H1 (cell line): ENCODE data around the gene ACAP2. TPM values are rescaled to one million over a fixed set of nuclear protein-coding genes. Genes with fewer than 3 reads are reported as not detected.

Source experiments
- CHD1 ChIP-seq: IDR thresholded peaks from 2 replicates; pipeline ENCODE4 v1.6.1; 2012; ENCODE audit warnings: low read depth, low read length, improper control_type of control experiment
- EZH2 ChIP-seq: fragments of 200-600 bp; sonication (generic); IDR thresholded peaks from 2 replicates; pipeline ENCODE4 v1.7.1; 2012; ENCODE audit warnings: low read depth, mild to moderate bottlenecking, moderate library complexity, low read length, inconsistent platforms; ENCODE audit not compliant: severe bottlenecking
- KDM4A ChIP-seq: IDR thresholded peaks from one replicate; pipeline ENCODE4 v1.7.1; 2012; ENCODE audit warnings: low read depth, mild to moderate bottlenecking, moderate library complexity, low read length, inconsistent platforms; ENCODE audit not compliant: severe bottlenecking
- NANOG ChIP-seq: IDR thresholded peaks from 2 replicates; pipeline ENCODE4 v1.6.1; 2011; ENCODE audit warnings: low read length, low read depth, mild to moderate bottlenecking, inconsistent platforms; ENCODE audit not compliant: insufficient read depth, poor library complexity, severe bottlenecking
- SP2 ChIP-seq: IDR thresholded peaks from 2 replicates; pipeline ENCODE4 v1.6.1; 2012; ENCODE audit warnings: mild to moderate bottlenecking, low read length, inconsistent platforms
- SUZ12 ChIP-seq: fragments of 200-600 bp; sonication (generic); IDR thresholded peaks from 2 replicates; pipeline ENCODE4 v1.6.1; 2012; ENCODE audit warnings: mild to moderate bottlenecking, inconsistent platforms, low read length, moderate library complexity, mixed read lengths
- TCF12 ChIP-seq: IDR thresholded peaks from 2 replicates; pipeline ENCODE4 v1.6.1; 2011; ENCODE audit warnings: low read depth, mild to moderate bottlenecking, low read length
- polyA plus RNA-seq, 7 experiments: library from polyadenylated mRNA; depleted of rRNA in 3 of 7; stranded (reverse) in 5 of 7; unstranded in 2 of 7; fragments of >200 nt in 5 of 7; fragments of 200-250 nt in 2 of 7; gene quantifications; 1 replicate in 5 of 7; 2 replicates in 1 of 7; 4 replicates in 1 of 7; pipeline versions ENCODE4 v1.2.1 to v1.2.3, GENCODE V29; 2011 to 2013; ENCODE audit warnings: missing spikeins in 2 of 7, mixed read lengths in 2 of 7
- total RNA-seq: library from RNA; stranded (reverse); fragmentation: NEBNext Ultra II Directional; extraction: Animal tissue kit (Norgen Biotek cat#: 25700); gene quantifications from 2 replicates; pipeline ENCODE4 v1.2.1, GENCODE V29; 2021
- TF ChIP-seq, protein P1 (sequence below): fragments of 300-600 bp; sonication (generic); IDR thresholded peaks from 2 replicates; pipeline ENCODE4 v1.7.1; 2012; ENCODE audit warnings: low read length, moderate library complexity, mild to moderate bottlenecking, inconsistent platforms; ENCODE audit not compliant: insufficient replicate concordance

The ACAP2 gene
- total and polyA plus RNA-seq, 2 of the 8 experiments (the other 6 are each of a cell fraction or from before 2014, with no cell fraction given), result 7.7 to 37.3 TPM

DNA sequence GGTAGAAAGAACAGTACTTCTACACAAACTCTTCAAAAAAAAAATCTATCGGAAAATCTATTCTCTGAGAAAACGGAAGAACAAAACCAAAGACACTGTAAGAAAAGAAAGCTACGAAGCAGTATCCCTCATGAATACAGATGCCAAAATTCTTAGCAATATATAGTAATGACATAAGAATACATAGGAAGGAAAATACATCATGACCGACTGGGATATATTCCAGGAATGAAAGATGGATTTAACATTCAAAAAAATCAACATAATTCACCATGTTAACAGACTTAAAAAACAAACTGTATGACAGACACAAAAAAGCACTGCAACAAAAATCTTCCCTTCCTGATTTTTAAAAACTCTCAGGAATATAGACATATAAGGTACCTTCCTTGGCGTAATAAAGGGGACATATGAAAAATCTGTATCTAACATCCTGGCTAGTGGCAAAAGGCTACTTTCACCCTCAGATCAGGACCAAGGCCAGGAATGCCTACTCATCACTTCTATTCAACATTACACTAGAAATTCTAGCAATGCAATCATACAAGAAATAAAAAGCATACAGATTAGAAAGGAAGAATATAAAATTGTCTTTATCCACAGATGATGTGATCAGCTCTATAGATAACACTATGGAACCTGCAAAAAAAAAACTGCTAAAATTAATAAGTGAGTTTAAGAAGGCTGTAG lies 94.2 kb downstream of the ACAP2 start (continued):
- TF ChIP-seq, protein P1, sequence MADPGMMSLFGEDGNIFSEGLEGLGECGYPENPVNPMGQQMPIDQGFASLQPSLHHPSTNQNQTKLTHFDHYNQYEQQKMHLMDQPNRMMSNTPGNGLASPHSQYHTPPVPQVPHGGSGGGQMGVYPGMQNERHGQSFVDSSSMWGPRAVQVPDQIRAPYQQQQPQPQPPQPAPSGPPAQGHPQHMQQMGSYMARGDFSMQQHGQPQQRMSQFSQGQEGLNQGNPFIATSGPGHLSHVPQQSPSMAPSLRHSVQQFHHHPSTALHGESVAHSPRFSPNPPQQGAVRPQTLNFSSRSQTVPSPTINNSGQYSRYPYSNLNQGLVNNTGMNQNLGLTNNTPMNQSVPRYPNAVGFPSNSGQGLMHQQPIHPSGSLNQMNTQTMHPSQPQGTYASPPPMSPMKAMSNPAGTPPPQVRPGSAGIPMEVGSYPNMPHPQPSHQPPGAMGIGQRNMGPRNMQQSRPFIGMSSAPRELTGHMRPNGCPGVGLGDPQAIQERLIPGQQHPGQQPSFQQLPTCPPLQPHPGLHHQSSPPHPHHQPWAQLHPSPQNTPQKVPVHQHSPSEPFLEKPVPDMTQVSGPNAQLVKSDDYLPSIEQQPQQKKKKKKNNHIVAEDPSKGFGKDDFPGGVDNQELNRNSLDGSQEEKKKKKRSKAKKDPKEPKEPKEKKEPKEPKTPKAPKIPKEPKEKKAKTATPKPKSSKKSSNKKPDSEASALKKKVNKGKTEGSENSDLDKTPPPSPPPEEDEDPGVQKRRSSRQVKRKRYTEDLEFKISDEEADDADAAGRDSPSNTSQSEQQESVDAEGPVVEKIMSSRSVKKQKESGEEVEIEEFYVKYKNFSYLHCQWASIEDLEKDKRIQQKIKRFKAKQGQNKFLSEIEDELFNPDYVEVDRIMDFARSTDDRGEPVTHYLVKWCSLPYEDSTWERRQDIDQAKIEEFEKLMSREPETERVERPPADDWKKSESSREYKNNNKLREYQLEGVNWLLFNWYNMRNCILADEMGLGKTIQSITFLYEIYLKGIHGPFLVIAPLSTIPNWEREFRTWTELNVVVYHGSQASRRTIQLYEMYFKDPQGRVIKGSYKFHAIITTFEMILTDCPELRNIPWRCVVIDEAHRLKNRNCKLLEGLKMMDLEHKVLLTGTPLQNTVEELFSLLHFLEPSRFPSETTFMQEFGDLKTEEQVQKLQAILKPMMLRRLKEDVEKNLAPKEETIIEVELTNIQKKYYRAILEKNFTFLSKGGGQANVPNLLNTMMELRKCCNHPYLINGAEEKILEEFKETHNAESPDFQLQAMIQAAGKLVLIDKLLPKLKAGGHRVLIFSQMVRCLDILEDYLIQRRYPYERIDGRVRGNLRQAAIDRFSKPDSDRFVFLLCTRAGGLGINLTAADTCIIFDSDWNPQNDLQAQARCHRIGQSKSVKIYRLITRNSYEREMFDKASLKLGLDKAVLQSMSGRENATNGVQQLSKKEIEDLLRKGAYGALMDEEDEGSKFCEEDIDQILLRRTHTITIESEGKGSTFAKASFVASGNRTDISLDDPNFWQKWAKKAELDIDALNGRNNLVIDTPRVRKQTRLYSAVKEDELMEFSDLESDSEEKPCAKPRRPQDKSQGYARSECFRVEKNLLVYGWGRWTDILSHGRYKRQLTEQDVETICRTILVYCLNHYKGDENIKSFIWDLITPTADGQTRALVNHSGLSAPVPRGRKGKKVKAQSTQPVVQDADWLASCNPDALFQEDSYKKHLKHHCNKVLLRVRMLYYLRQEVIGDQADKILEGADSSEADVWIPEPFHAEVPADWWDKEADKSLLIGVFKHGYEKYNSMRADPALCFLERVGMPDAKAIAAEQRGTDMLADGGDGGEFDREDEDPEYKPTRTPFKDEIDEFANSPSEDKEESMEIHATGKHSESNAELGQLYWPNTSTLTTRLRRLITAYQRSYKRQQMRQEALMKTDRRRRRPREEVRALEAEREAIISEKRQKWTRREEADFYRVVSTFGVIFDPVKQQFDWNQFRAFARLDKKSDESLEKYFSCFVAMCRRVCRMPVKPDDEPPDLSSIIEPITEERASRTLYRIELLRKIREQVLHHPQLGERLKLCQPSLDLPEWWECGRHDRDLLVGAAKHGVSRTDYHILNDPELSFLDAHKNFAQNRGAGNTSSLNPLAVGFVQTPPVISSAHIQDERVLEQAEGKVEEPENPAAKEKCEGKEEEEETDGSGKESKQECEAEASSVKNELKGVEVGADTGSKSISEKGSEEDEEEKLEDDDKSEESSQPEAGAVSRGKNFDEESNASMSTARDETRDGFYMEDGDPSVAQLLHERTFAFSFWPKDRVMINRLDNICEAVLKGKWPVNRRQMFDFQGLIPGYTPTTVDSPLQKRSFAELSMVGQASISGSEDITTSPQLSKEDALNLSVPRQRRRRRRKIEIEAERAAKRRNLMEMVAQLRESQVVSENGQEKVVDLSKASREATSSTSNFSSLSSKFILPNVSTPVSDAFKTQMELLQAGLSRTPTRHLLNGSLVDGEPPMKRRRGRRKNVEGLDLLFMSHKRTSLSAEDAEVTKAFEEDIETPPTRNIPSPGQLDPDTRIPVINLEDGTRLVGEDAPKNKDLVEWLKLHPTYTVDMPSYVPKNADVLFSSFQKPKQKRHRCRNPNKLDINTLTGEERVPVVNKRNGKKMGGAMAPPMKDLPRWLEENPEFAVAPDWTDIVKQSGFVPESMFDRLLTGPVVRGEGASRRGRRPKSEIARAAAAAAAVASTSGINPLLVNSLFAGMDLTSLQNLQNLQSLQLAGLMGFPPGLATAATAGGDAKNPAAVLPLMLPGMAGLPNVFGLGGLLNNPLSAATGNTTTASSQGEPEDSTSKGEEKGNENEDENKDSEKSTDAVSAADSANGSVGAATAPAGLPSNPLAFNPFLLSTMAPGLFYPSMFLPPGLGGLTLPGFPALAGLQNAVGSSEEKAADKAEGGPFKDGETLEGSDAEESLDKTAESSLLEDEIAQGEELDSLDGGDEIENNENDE, result no peak
- no peak for TF ChIP-seq CHD1
- TF ChIP-seq KDM4A, result no peak
- no peak for TF ChIP-seq SUZ12
- TF ChIP-seq EZH2, result no peak
- TF ChIP-seq NANOG, result no peak
- TF ChIP-seq TCF12, result no peak
- no peak for TF ChIP-seq SP2
